CD4-positive, alpha-beta memory T cell (primary cell): ENCODE measurements around the gene LIN37. TPM values are rescaled to one million over a fixed set of nuclear protein-coding genes. Genes with fewer than 3 reads are reported as not detected.

Experiments used
- CTCF ChIA-PET: fragments of 350-600 bp; sonication (Branson Sonifier 250); formaldehyde crosslinking; loops from one replicate; lab custom pipeline; 2021; ENCODE audit warnings: inconsistent platforms; ENCODE audit not compliant: partially characterized antibody; lab: Charles Lee
- POLR2A ChIA-PET: fragments of 350-600 bp; sonication (Branson Sonifier 250); formaldehyde crosslinking; loops from one replicate; lab custom pipeline; 2021; ENCODE audit not compliant: partially characterized antibody; lab: Charles Lee
- DNase-seq, 5 donors: peaks; one replicate each; pipeline versions ENCODE4 v3.0.0 to v3.0.0-alpha.2; 2020 to 2022; ENCODE audit warnings: mixed read lengths in 1 of 5
- H3K27ac ChIP-seq: one replicate; pipeline ENCODE4 v1.7.0; 2013; ENCODE audit warnings: low read depth, low read length
- H3K27me3 ChIP-seq: 2 replicates; pipeline ENCODE4 v1.7.0; 2013; ENCODE audit warnings: mild to moderate bottlenecking, low read length, moderate library complexity; ENCODE audit not compliant: insufficient read depth
- H3K36me3 ChIP-seq: 2 replicates; pipeline ENCODE4 v1.7.0; 2013; ENCODE audit warnings: mild to moderate bottlenecking, low read length, moderate library complexity; ENCODE audit not compliant: insufficient read depth
- H3K4me1 ChIP-seq: 2 replicates; pipeline ENCODE4 v1.7.0; 2013; ENCODE audit warnings: mild to moderate bottlenecking, low read length, moderate library complexity; ENCODE audit not compliant: insufficient read depth
- H3K4me3 ChIP-seq, 2 donors: one replicate each; pipeline ENCODE4 v1.7.0; 2013; ENCODE audit warnings: low read length in 2 of 2, mild to moderate bottlenecking in 1 of 2
- H3K9me3 ChIP-seq, 2 donors: one replicate each; pipeline ENCODE4 v1.7.0; 2013; ENCODE audit warnings: low read length in 2 of 2, control low read depth in 1 of 2; ENCODE audit not compliant: control insufficient read depth in 1 of 2
- H3K27ac Mint-ChIP-seq, 7 donors: one replicate each; pipeline ENCODE4 v1.8.0; 2020 to 2021; ENCODE audit warnings: mixed read lengths in 7 of 7, mild to moderate bottlenecking in 6 of 7, inconsistent platforms in 3 of 7, moderate library complexity in 3 of 7
- H3K27me3 Mint-ChIP-seq, 2 donors: one replicate each; pipeline ENCODE4 v1.8.0; 2020 to 2021; ENCODE audit warnings: mixed read lengths in 2 of 2
- H3K36me3 Mint-ChIP-seq, 2 donors: one replicate each; pipeline ENCODE4 v1.8.0; 2020 to 2021; ENCODE audit warnings: mixed read lengths in 2 of 2, inconsistent platforms in 1 of 2, mild to moderate bottlenecking in 1 of 2
- H3K4me1 Mint-ChIP-seq, 4 donors: one replicate each; pipeline ENCODE4 v1.8.0; 2020 to 2021; ENCODE audit warnings: mixed read lengths in 4 of 4, mild to moderate bottlenecking in 1 of 4
- H3K4me3 Mint-ChIP-seq, 8 donors: one replicate each; pipeline ENCODE4 v1.8.0; 2020 to 2021; ENCODE audit warnings: mixed read lengths in 8 of 8, mild to moderate bottlenecking in 7 of 8, moderate library complexity in 6 of 8, inconsistent platforms in 3 of 8
- H3K9me3 Mint-ChIP-seq, 8 donors: one replicate each; pipeline ENCODE4 v1.8.0; 2020 to 2021; ENCODE audit warnings: mixed read lengths in 8 of 8, mild to moderate bottlenecking in 5 of 8, inconsistent platforms in 3 of 8, moderate library complexity in 1 of 8
- intact Hi-C: fragments of 100-400 bp; cut with micrococcal nuclease; formaldehyde crosslinking; loops from one replicate; pipeline ENCODE4 v1.15.1; 2023
- polyA plus RNA-seq, 2 donors: library from polyadenylated mRNA; unstranded; fragments of 300-500 nt; fragmentation: Illumina TruSeq; gene quantifications; one replicate each; pipeline ENCODE4 v1.2.3, GENCODE V29; 2021
- total RNA-seq, 2 experiments: library from RNA; stranded (reverse); gene quantifications; one replicate each; pipeline ENCODE4 v1.2.3, GENCODE V29; 2021

The LIN37 gene
- total and polyA plus RNA-seq, 4 experiments from 2014 or later, result 8.3 to 29.4 (median 19.8) TPM

GRCh38 chr19:35773020-35773806 is 24.8 kb downstream of the LIN37 start:
- H3K9me3 Mint-ChIP-seq, result peaks cover 0 to 2% (median 0%) of the 10 kb centered on the region in 8 donors
- ChIA-PET CTCF (interaction anchor here (1.4 kb wide), 1 partner anchor 25 kb away, joined by 4 read pairs; the partner anchor contains the start of gene LIN37), POLR2A (interaction anchor here (1.0 to 1.2 kb wide), 2 partner anchors 13 to 29 kb away, joined by 3 read pairs; no protein-coding TSS in a partner anchor)
- Histone ChIP-seq H3K27me3 (no peaks in the 10 kb centered on the region), H3K4me3 (no peak overlapping the region), H3K4me1 (peaks cover 15% of the 10 kb centered on the region), H3K27ac (no peak overlapping the region), H3K36me3 (peaks cover 4% of the 10 kb centered on the region), H3K9me3 (no peaks in the 10 kb centered on the region)
- H3K4me1 Mint-ChIP-seq, result peaks cover 12 to 37% (median 22%) of the 10 kb centered on the region in 4 donors
- no peaks in the 10 kb centered on the region for H3K27me3 Mint-ChIP-seq
- H3K36me3 Mint-ChIP-seq, result peaks cover 0 to 14% of the 10 kb centered on the region in 2 donors
- peak overlapping the region in 1 of 8 donors; percentile 46 for H3K4me3 Mint-ChIP-seq
- intact Hi-C loops, result no loop called here
- peak in 1 of 5 donors; percentile 20 for DNase-seq
- H3K27ac Mint-ChIP-seq, result no peak overlapping the region

GRCh38 chr19:35774274-35775045 is 26.1 kb downstream of the LIN37 start:
- no peaks in the 10 kb centered on the region for H3K9me3 Mint-ChIP-seq
- no peaks in the 10 kb centered on the region for H3K27me3 Mint-ChIP-seq
- H3K27me3 ChIP-seq, result no peaks in the 10 kb centered on the region
- no peaks in the 10 kb centered on the region for H3K9me3 ChIP-seq
- peaks cover 15% of the 10 kb centered on the region for H3K4me1 ChIP-seq
- no peak overlapping the region for H3K27ac ChIP-seq
- peaks cover 12 to 37% (median 20%) of the 10 kb centered on the region in 4 donors for H3K4me1 Mint-ChIP-seq
- POLR2A ChIA-PET, result no interaction called here
- H3K4me3 Mint-ChIP-seq, result peak overlapping the region; percentile 79 to 95 (median 87)
- H3K36me3 Mint-ChIP-seq, result peaks cover 0 to 7% of the 10 kb centered on the region in 2 donors
- H3K4me3 ChIP-seq, result peak overlapping the region; percentile 21 to 65
- intact Hi-C loops, result loop anchor here (1.0 to 2.0 kb wide), 5 partner anchors 16 to 81 kb away; partner anchors contain the start of genes LIN37, PROSER3, PSENEN and U2AF1L4
- H3K27ac Mint-ChIP-seq, result peak overlapping the region in 3 of 7 donors; percentile 40 to 87 (median 46)
- CTCF ChIA-PET, result interaction anchor here (1.4 kb wide), 1 partner anchor 26 kb away, joined by 4 read pairs; the partner anchor contains the start of gene LIN37
- H3K36me3 ChIP-seq, result no peaks in the 10 kb centered on the region
- DNase-seq, result peak in 1 of 5 donors; percentile 24

GRCh38 chr19:35775046-35775297 is 26.6 kb downstream of the LIN37 start:
- no peaks in the 10 kb centered on the region for H3K9me3 ChIP-seq
- H3K9me3 Mint-ChIP-seq, result no peaks in the 10 kb centered on the region
- H3K4me3 Mint-ChIP-seq, result peak overlapping the region; percentile 79 to 95 (median 87)
- H3K4me1 ChIP-seq, result peaks cover 15% of the 10 kb centered on the region
- H3K4me1 Mint-ChIP-seq, result peaks cover 12 to 37% (median 20%) of the 10 kb centered on the region in 4 donors
- peak overlapping the region in 4 of 7 donors; percentile 13 to 87 (median 60) for H3K27ac Mint-ChIP-seq
- peak overlapping the region; percentile 21 to 65 for H3K4me3 ChIP-seq
- POLR2A ChIA-PET, result no interaction called here
- H3K27ac ChIP-seq, result no peak overlapping the region
- no peaks in the 10 kb centered on the region for H3K27me3 ChIP-seq
- CTCF ChIA-PET, result no interaction called here
- no peak for DNase-seq
- H3K36me3 Mint-ChIP-seq, result peaks cover 0 to 11% of the 10 kb centered on the region in 2 donors
- intact Hi-C loops, result loop anchor here (1.0 to 2.0 kb wide), 5 partner anchors 17 to 82 kb away; partner anchors contain the start of genes LIN37, PROSER3, PSENEN and U2AF1L4
- no peaks in the 10 kb centered on the region for H3K36me3 ChIP-seq
- H3K27me3 Mint-ChIP-seq, result no peaks in the 10 kb centered on the region

- H3K9me3 Mint-ChIP-seq, result no peaks in the 10 kb centered on the region
- no peaks in the 10 kb centered on the region for H3K27me3 ChIP-seq
- H3K4me1 ChIP-seq, result peaks cover 15% of the 10 kb centered on the region
- no peaks in the 10 kb centered on the region for H3K27me3 Mint-ChIP-seq
- H3K4me3 ChIP-seq, result peak within 1 kb of the TSS; percentile 21 to 65
- H3K9me3 ChIP-seq, result no peaks in the 10 kb centered on the region
- POLR2A ChIA-PET, result no interaction called here
- DNase-seq, result peak; percentile 97 to 98 (median 98)
- CTCF ChIA-PET, result no interaction called here
- no peaks in the 10 kb centered on the region for H3K36me3 ChIP-seq
- peak within 1 kb of the TSS; percentile 46 to 87 (median 72) for H3K27ac Mint-ChIP-seq
- peaks cover 11 to 37% (median 20%) of the 10 kb centered on the region in 4 donors for H3K4me1 Mint-ChIP-seq
- peaks cover 0 to 11% of the 10 kb centered on the region in 2 donors for H3K36me3 Mint-ChIP-seq
- no peak within 1 kb of the TSS for H3K27ac ChIP-seq
- H3K4me3 Mint-ChIP-seq, result peak within 1 kb of the TSS; percentile 79 to 95 (median 87)
- intact Hi-C loops, result loop anchor here (1.0 to 2.0 kb wide), 5 partner anchors 17 to 82 kb away; partner anchors contain the start of genes LIN37, PROSER3, PSENEN and U2AF1L4
These were observed 27.1 kb downstream of the LIN37 start, which contains the start of gene ARHGAP33 for GRCh38 chr19:35775298-35776101. TSS of gene ARHGAP33 (plus strand) at chr19:35775564. CDS start at chr19:35775659, 95 bp downstream.

- ChIA-PET POLR2A (interaction anchor here (0.7 kb wide), 1 partner anchor 31 kb away, joined by 3 read pairs; the partner anchor contains the start of genes PSENEN and U2AF1L4), CTCF (interaction anchor here (1.1 kb wide), 1 partner anchor 84 kb away, joined by 4 read pairs; no protein-coding TSS in a partner anchor)
- H3K27me3 Mint-ChIP-seq, result no peaks in the 10 kb centered on the region
- DNase-seq, result no peak
- H3K36me3 Mint-ChIP-seq, result peaks cover 0 to 13% of the 10 kb centered on the region in 2 donors
- peak overlapping the region; percentile 66 to 80 (median 75) for H3K4me3 Mint-ChIP-seq
- H3K27ac Mint-ChIP-seq, result peak overlapping the region in 4 of 7 donors; percentile 39 to 78 (median 64)
- H3K9me3 Mint-ChIP-seq, result no peaks in the 10 kb centered on the region
- peaks cover 11 to 37% (median 20%) of the 10 kb centered on the region in 4 donors for H3K4me1 Mint-ChIP-seq
- Histone ChIP-seq H3K36me3 (peaks cover 2% of the 10 kb centered on the region), H3K27me3 (no peaks in the 10 kb centered on the region), H3K4me3 (peak overlapping the region in 1 of 2 donors; percentile 21), H3K9me3 (no peaks in the 10 kb centered on the region), H3K27ac (no peak overlapping the region), H3K4me1 (peaks cover 15% of the 10 kb centered on the region)
- intact Hi-C loops, result no loop called here
These were observed 27.9 kb downstream of the LIN37 start for GRCh38 chr19:35776102-35776788.
